GM12873 (cell line): Measurements from ENCODE around the gene TMEM132D.

Experiments
- CTCF ChIP-seq: IDR thresholded peaks from 2 replicates; pipeline ENCODE4 v1.5.1; 2012; ENCODE audit warnings: low read depth, mild to moderate bottlenecking, moderate library complexity, low read length, control low read depth; ENCODE audit not compliant: insufficient read depth; ENCODE audit errors: missing control alignments

TMEM132D gene

GRCh38 chr12:129394177-129394825 lies 509.5 kb downstream of the TMEM132D start:
- TF ChIP-seq CTCF, result no peak

- no peak for TF ChIP-seq CTCF
Measured at GRCh38 chr12:129393357-129393937, 510.4 kb downstream of the TMEM132D start.

- no peak for TF ChIP-seq CTCF
Measured at GRCh38 chr12:129385637-129385990, 518.2 kb downstream of the TMEM132D start.

DNA sequence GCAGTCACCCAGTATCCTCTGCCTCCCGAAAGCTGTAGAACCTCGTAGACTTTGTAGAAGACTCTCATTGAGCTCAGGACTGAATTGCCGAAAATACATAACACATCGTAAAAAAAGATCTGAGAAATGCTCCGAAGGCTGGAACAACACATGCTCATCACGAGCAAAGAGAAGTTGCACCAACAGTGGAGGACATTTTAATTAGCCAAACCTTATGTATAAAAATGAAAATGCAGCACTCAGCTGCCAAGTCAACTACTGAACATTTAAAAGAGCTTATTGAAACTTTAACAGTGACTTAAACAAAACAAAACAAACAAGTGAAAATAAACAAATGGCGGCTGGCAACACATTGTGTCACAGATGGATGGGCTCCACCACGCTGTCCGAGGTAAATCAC lies 519.9 kb downstream of the TMEM132D start:
- TF ChIP-seq CTCF, result no peak

DNA sequence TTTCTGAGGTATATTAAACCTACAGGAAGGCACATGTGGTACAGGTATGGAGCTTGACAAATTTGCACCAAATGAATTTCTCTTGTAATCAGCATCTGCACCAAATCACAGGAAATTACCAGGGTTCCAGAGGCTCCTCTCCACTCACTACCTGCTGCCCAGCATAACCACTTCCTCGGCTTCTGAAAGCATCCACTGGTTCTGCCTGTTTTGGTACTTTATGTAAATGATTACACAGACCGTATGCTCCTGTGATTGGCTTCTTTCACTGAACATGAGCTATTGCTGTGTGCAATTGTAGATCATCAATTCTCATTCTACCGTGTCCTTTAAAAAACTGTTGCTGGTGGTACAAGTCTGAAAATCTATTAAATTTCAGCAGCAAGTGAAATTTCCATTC lies 522.1 kb downstream of the TMEM132D start:
- TF ChIP-seq CTCF, result no peak

GRCh38 chr12:129379076-129379804 lies 524.6 kb downstream of the TMEM132D start:
- TF ChIP-seq CTCF, result no peak

GRCh38 chr12:129378496-129378895 lies 525.3 kb downstream of the TMEM132D start:
- no peak for TF ChIP-seq CTCF
